Measurements from ENCODE around the gene MEIKIN.

Gene MEIKIN, protein sequence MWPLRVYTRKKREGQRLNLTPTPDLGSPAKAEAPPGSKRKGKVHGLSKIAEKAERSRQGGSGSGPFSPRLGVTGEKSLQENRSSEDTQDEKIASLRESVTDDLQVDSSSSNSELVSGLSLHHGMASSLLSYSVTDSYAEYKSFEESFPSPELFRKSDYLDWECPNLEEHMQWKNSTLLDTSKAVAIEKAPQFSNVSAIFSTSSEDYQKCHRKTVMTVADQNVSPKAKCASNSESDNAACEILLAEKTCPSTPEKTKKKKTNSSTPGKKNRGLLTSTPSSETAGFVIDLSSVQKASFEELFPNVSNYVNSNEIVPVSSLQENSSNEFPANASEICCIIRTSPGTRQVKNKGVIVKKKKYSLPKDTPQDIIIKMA

DNA sequence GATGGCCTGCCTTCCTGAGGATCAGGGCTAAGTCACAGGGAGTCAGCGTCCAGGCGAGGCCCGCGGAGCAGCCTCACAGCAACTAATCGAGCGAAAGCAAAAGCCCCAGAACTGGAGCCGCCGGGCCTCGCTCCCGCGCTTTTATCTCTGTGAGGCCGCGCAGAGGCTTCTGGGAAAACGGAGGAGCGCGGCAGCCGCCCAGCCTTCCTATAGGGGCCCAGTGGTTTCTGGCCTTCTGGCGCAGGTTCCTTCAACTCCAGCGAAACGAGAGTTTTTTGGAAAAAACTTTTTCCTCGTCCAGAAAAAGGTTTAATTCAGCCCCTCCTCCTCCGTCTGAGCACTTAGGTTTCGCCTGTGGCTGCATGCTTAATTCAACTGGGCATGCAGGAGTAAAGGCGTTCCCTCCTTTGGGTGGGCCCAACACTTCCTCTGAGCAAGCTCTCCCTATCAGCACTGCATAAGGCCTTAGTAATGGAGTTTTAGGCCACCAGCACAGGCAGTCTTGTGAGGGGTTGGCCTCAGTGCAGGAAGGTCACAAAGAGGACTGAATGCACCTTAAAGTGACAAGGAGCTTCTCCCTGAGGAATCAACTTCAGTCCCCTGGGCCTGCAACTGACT is at the start of gene MEIKIN:
TSS of gene MEIKIN (minus strand) at position 113 of the 618 bp plus-strand sequence. CDS start 158 bp downstream, outside the sequence.
- DNase-seq (ENCODE audit: low read depth in 2 of 2): no peak

DNA sequence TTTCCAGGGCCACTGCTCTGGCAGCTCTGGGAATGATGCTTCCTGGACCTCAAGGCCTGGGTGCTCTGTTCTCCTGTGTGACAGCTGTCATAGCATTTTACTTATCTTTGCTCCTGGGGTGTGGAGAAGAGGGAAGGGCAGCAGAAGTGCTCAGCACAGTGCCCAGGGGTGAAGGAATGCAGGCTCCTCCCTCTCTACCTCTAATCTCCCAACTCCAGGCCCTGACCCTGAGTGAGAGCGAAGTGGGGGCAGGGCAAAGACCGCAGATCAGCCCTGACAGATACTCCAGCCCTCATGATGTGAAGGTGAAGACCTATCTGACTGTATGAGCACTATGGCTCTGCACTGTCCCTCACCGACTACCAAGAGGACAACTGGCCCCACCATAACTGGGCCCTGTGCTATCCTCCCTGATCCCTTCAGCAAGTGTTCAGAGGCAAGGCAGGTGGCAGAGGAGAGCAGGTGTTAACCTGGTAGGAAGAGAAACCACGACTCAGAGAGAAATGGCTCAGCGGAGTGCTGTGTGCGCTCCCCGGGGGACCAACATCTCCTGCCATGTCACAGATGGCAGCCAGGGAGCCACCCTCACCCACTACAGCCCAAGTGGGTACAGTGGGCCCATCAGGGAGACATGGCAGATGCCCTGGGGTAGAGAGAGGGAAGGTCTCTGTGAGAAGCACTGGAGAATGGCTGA is 49.2 kb upstream of the MEIKIN start:
- no peak for DNase-seq (ENCODE audit: low read depth in 2 of 2)

DNA sequence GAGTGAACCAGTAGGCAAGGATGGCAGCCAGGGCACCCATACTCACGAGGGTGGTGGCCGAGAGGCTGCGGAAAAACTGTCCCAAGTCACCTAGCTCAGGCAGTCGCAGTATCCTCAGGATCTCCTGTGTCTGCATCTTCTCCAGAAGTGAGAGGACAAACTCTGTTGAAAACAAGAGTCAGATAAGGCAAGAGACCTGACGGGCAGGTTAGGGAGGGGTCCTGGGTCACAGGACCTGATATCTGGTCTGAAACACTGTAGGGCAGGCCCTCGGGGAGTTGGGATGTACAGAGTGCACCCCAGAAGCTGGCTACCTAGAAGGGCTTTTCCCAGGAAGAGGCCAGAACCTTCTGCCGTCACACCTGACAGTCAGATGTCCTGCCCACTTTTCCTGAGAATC is 48.6 kb upstream of the MEIKIN start:
- no peak for DNase-seq (ENCODE audit: low read depth in 2 of 2)

DNA sequence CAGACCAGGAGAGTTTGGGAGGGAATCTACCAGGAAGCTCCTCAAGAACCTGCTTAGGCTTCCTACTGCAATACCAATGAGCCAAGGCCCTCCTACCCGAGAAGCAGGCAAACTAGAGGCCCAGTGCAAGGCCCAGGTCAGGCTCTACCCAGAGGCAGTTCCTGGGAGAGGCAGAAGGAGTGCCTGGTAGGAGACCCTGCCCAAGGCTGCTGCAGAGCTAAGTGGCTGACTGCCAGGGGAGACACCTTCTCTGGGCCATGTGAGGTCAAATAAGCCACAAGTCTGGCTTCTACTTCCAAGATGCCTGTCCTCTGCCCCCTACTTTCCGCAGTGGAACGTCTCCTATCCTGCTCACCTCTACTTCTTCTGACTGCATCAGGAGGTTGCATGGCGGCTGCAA is 48.2 kb upstream of the MEIKIN start:
- no peak for DNase-seq (ENCODE audit: low read depth in 2 of 2)

DNA sequence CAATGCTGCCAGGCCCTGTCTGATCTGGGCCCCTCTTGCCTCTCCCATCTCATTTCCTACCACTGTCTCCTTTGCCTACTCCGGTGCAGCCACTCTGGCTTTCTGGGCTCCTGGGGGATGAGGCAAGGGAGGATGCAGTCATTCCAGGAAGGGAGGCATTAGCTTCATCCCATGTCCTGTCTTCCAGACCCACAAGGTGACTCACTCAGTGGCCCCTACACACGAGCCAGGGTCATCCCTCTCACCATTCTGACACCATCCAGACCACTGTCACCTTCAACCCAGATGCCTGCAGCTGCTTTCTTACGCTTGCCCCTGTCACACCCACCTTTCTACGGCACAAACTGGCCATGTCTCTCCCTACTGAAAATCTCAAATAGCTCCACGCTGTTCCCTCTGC is 46.9 kb upstream of the MEIKIN start:
- no peak for DNase-seq (ENCODE audit: low read depth in 2 of 2)

DNA sequence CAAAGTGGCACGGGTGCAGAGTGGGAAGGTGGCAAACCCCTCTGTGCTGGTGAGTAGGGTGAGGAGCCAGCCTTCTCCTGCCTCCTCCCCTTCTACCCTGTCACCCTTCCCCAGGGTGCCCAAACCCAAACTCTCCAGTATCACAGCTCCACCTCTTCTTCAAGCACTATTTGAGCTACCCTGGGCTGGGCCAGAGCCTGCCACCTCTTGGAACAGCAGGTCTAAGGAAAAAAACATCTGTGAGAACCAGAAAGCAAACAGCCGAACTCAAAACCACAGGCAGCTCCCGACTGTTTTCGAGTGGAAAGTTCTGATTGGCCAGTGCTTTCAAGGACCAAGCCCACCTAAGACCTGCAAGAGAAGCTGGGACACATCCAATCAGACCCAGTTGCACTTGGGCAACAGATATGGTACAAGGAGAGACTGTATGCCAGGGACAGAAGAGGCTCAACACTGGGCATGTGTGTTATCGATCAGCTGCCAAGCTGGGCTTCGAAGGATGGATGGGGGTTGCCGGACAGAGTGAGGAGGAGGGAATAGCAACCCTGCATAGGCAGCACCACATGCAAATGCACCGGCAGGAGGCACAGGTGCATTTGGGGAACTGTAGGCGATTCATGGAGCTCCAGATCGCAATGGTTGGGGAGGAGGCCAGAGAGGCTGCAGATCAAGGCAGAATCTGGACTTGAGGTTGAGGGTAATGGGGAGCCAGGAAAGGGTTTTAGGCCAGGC is 46.3 kb upstream of the MEIKIN start:
- no peak for DNase-seq (ENCODE audit: low read depth in 2 of 2)

DNA sequence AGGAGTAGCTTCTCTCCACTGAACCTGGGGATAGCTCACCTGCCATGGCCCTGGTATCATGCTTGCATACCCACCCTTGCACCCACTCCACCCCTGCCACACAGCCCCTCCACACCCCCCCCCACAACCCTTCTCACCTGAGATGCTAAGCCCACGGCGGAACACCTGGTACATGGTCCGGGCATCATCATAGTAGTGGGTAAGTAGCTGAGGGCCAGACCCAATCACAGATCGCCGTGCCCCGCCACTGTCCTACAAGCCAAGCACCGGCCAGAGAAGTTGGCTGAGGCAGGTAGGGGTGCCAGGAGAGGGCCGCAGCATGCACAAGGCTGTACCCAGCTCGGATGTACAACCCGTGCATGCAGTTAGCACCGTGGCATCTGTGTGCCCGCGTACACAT is 45.3 kb upstream of the MEIKIN start:
- DNase-seq (ENCODE audit: low read depth in 2 of 2): no peak

DNA sequence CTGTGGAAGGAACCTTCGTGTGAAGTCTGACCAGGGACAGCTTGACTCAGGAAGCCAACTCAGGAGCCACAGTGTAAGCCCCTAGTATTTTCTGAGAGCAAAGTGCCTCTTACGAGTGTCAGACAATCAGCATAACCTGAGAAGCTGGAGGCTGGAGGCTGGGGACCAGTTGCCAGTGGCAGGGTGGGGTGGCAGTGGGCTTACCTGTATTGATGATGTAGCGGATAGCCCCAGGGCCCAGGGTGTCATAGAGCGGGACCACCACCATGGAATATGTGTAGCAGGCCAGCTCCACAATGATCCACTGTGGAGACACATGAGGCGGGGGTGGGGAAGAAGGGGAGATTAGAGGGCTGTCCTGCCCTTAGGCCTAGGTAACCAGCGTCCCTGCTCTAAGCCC is 43.1 kb upstream of the MEIKIN start:
- no peak for DNase-seq (ENCODE audit: low read depth in 2 of 2)

DNA sequence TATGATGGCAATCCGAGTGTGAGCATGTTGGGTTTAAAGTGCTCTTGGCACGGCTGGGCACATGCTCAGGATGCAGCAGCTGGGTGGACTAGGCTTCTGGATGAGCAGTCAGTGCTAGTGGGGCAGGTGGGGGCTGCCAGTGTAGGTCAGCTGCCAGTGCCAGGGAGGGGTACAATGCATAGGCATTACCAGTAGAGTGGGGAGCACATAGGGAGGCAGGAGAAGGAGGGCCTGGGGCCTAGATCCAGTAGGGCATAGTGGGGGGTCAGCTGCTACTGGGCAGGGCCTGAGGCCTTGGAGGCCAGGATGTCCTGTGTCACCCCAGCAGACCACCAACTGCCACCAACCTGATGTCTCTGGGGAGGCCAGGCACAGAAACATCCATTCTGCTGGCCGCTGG is 41.8 kb upstream of the MEIKIN start:
- no peak for DNase-seq (ENCODE audit: low read depth in 2 of 2)

DNA sequence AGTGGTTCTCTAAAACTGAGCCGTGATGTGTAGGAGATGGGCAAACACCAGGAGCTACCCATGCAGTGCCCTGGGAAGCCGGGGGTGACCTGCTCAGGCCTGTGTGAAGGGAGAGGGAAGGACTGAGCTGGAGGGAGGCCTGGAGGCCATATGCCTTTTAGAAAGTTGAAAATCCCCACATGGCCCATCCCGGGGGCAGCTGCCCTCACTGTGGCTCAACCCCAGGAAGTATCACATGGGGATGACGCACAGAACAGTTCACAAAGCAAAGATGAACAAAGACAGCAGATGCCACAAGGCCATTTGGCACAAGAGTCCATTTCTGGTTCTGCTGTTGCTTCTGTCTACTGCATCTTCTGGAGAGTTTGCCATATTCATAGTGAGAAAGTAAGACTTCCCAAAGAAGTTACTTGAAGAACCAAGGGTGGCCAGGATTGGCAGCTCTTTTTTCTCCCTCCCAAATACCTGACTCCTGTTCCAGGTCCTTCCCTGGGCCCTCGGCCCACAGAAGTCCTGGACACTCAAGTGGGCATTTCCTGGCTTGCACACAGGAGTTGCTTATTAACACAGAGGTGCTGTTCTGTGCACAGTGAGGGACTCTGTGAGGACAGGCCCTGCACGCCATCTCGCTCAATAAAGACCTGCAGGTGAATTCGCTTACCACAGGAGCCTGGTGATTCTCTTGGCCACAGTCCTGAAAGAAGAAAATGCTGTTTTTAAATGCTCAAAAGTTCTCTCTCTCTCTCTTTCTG is 40.9 kb upstream of the MEIKIN start:
- DNase-seq (ENCODE audit: low read depth in 2 of 2): no peak

DNA sequence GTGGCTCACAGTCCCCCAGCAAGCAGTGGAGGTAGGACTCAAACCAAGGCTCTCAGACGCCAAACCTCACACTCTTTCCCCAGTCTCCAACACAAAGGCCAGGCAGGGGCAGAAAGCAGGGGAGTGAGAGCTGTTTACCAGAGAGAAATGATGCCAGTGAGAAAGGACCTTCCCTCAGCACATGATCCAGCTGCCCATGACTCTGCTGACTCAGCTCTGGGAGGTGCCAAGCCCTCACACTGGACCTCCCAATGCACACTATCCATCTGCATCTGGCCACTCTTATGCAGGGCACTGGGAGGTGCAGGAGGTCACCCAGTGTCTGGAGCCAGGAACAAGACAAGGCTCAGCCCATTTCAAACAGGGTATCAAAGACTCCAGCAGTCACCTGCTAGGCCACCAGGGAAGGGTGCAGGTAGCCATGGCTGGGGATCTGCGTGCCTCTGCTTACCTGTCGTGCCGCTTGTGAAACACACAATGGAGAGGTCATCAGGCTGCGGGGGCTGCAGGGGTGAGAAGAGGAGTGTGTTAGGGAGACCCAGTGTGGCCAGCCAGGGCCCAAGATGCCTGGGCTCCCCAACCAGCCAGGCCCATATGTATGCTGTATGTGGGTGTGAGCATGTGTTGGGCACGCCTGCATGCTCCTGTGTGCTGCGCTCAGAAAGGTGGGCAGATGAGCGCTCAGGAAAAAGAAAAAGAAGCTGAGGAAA is 39.6 kb upstream of the MEIKIN start:
- no peak for DNase-seq (ENCODE audit: low read depth in 2 of 2)

DNA sequence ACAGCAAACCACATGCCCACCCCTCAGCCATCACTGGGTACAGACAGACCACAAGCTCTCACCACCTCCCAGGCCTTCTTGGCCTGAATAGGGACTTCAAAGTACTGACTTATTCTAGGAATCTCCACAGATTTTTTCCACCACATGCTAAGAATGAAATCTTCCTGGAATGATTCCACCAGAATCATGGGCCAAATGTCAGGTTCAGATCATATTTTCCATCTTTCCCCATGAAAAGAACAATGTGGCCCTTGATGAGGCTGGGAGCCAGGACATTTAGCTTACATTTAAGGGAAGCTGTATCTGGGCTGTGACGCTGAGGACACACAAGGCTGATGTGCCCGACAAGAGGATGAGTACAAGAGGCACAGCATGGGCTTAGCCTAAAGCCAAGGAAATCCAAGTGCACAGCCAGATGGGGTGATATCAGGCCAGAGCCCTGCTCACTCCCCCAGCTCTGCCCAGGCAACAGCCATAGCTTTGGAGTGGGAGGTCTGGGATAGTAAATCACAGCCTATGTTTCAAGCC is 37.8 kb upstream of the MEIKIN start:
- DNase-seq (ENCODE audit: low read depth in 2 of 2): no peak

DNA sequence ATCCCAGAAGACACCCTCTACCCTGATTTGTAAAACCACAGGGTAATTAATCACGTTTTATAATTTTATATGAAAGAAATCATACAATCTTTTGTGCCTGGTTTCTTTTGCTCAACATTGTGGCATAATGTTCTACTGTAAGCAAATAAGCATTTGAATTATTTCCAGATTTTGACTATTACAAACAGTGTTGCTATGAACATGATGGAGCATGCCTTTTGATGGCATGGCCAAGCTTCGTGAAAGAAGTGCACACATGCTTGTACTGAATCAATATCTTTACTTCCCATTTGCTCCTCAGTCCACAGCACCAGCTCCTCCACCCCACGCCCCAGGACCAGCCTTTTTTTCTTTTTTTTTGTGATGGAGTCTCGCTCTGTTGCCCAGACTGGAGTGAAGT is 36.1 kb upstream of the MEIKIN start:
- DNase-seq (ENCODE audit: low read depth in 2 of 2): no peak

DNA sequence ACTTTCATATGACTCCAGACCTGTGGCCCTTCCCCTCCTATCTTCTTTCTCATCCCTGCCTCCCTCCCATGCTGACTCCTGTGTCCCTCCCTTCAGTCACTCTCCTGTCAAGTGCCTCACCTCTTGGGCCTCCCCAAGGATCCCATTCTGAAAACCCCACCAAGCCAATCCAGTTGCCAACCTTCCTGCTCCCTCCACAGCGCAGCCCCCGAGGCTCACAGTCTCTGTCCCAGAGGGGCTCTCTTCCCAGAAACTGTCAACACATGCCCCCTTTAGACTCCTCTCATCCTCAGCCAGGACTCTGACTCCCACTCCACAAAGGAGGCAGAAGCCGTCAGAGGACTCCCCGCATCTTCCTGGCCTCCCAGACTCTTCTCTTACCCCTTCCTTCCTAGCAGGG is 35.2 kb upstream of the MEIKIN start:
- no peak for DNase-seq (ENCODE audit: low read depth in 2 of 2)

DNA sequence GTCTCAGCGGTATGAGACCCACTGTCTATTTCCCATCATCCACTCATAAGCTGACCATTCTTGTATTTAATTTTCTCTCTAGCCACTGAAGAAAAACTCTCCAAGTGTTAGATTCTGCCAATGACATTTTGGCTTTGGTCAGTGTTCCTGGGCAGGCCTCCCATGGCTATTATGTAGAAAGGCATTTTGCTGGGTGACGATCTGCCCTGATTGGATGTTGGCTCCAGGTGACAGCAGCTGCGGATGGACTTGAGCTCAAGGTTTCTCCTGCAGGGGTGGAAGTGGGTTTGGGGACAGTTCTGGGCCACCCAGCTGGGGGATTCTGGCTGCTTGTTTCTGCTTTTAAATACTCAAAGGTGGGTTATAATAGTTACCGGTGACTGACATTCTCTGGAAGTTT is 34.4 kb upstream of the MEIKIN start:
- no peak for DNase-seq (ENCODE audit: low read depth in 2 of 2)

DNA sequence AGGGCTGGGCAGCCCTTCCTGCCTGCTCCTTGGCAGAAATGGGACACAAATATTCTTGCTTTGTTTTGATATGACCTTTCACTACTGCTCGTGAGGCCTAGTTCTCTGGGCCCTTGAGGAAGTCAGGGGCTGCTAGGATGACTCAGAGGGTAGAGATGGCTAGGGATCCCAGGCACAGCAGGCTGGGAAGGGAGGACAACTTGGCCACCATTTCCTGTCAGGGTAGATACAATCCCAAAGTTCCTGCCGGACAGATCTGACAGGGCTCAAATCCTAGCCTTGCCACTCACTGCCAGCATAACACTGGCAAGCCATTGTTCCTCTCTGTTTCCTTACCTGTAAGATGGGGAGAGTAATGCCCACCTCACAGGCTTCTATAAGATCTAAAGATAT is 31.7 kb upstream of the MEIKIN start:
- no peak for DNase-seq (ENCODE audit: low read depth in 2 of 2)

DNA sequence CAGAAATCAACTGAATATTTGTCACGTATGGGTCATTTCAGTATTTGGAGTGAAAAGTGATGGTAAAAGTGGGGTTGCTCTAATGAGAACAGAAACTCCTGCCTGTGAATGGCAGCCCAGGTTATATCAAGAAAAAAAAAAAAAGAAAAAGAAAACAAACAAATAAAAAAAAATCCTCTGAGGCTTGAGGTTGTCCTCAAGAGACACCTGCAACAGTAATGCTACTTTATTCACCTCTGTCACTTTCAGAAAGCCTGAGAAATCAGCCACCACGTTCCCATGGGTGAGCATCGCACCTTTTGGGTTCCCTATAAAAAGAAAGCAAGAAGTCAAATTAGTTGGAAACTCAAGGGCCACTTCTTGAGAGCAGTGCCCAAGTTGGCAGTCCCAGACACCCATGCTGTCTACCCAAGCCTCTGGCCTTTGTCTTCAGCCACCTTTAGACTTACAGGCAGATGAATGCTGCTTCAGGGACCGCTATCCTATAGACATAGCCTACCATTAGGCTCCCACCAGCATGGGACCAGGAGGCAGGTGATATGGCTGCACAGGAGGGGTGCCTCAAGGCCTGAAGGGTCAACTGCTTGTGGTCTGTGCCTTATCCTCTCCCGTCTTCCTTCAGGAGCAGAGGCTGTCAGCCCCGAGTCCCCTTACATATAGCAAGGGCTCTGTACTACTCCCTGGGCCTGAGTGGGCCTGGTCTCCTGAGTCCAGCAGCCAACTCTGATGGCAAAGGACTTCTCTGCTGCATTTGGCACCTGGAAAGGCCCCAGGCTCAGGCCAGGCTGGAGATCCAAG is 31.1 kb upstream of the MEIKIN start:
- no peak for DNase-seq (ENCODE audit: low read depth in 2 of 2)

DNA sequence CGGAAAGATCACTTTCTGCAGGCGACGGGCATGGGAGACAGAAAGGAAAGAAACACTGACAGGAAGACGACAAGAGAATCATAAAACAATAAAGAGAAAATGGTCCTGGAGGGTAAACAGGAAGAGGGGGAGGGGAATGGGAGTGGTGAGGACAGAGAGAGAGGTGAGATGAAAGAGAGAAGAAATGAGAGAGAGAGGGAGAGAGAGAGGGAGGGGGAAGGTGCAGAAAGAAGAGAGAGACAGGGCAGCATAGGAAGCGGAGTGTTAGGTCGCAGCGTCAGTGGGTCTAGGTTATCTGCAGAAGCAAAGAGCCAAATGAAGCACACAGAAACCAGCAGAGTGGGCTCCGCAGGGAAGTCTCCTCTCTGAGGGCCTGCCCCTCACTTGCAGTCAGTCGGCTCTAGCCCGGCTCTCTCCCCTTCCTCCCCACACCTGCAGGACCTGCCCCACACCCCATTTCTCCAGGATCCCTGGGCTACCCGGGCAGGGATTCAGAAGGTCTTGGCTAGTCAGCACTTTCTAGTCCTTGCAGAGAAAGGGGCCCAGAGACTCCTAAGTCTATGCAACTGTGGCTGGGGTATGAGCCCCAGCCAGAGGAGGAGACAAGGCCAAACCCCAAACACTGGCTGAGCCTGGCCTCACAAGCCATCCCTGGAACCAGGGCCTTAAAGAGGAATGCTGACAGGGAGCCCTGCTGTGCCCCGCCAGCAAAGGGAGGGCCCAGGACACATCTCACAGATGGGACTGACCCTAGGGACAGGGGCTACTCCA is 29.7 kb upstream of the MEIKIN start:
- no peak for DNase-seq (ENCODE audit: low read depth in 2 of 2)

DNA sequence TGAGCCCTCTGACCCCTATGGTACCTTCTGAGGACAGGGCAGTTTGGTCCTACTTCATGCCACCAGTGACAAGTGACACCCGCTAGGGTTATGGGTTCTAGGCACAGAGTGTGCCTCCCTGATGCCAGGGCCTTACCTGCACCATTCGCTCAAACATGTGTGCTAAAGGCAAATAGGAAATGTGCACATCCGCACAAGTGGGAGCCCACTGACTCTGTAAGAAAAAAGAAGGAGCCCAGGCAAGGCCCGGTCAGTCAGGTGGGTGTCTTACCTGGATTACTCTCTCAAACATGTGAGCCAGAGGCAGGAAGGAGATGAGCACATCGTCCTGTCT is 29.1 kb upstream of the MEIKIN start:
- DNase-seq (ENCODE audit: low read depth in 2 of 2): no peak

All from fibroblast of skin of left quadriceps (primary cell).